ENCODE measurements around the gene TCOF1.
A peak's percentile ranks its signal among the peaks of the same experiment; 100 is the strongest.

The TCOF1 gene

GRCh38 chr5:150349681-150350275, 7.7 kb upstream of the TCOF1 start:
- DNase-seq (ENCODE audit: low read depth, low spot score), result no peak

- no peak for DNase-seq (ENCODE audit: low read depth, low spot score)
Observed at GRCh38 chr5:150350524-150351344, 6.8 kb upstream of the TCOF1 start.

GRCh38 chr5:150352244-150353031, 5.1 kb upstream of the TCOF1 start:
- no peak for DNase-seq (ENCODE audit: low read depth, low spot score)

GRCh38 chr5:150353032-150353675, 4.3 kb upstream of the TCOF1 start:
- no peak for DNase-seq (ENCODE audit: low read depth, low spot score)

- no peak for DNase-seq (ENCODE audit: low read depth, low spot score)
Observed at GRCh38 chr5:150355791-150356190, 1.7 kb upstream of the TCOF1 start.

- no peak for DNase-seq (ENCODE audit: low read depth, low spot score)
Observed at GRCh38 chr5:150356575-150357294, 762 bp upstream of the TCOF1 start.

GRCh38 chr5:150358261-150359095, 981 bp downstream of the TCOF1 start:
- DNase-seq (ENCODE audit: low read depth, low spot score), result no peak

- no peak for DNase-seq (ENCODE audit: low read depth, low spot score)
Observed at GRCh38 chr5:150361301-150361700, 3.8 kb downstream of the TCOF1 start.

- DNase-seq (ENCODE audit: low read depth, low spot score), result no peak
Observed at GRCh38 chr5:150363185-150363584, 5.7 kb downstream of the TCOF1 start.

- DNase-seq (ENCODE audit: low read depth, low spot score), result no peak
Observed at GRCh38 chr5:150364004-150364403, 6.5 kb downstream of the TCOF1 start.

- DNase-seq (ENCODE audit: low read depth, low spot score), result no peak
Observed at GRCh38 chr5:150368526-150368925, 11.0 kb downstream of the TCOF1 start.

GRCh38 chr5:150372639-150373038, 15.1 kb downstream of the TCOF1 start:
- DNase-seq (ENCODE audit: low read depth, low spot score), result no peak

GRCh38 chr5:150374651-150375050, 17.2 kb downstream of the TCOF1 start:
- no peak for DNase-seq (ENCODE audit: low read depth, low spot score)

GRCh38 chr5:150376799-150377771, 19.6 kb downstream of the TCOF1 start:
- DNase-seq (ENCODE audit: low read depth, low spot score), result no peak

GRCh38 chr5:150377964-150378694, 20.6 kb downstream of the TCOF1 start:
- peak; percentile 77 for DNase-seq (ENCODE audit: low read depth, low spot score)

GRCh38 chr5:150384701-150385100, 27.2 kb downstream of the TCOF1 start:
- no peak for DNase-seq (ENCODE audit: low read depth, low spot score)

- no peak for DNase-seq (ENCODE audit: low read depth, low spot score)
Observed at GRCh38 chr5:150386024-150386855, 28.7 kb downstream of the TCOF1 start.
